HepG2 (cell line): ENCODE results near the gene VPS29. TPM values are rescaled to one million over a fixed set of nuclear protein-coding genes. Genes with fewer than 3 reads are reported as not detected.

Experiments used
- ATF4 ChIP-seq, 2 experiments: fragments of 450-650 bp in 1 of 2; sonication (generic) in 1 of 2; formaldehyde crosslinking; IDR thresholded peaks; 2 replicates each; pipeline versions ENCODE4 v1.5.0 to v1.8.0; 2020 to 2022; ENCODE audit warnings: mild to moderate bottlenecking in 1 of 2, missing genetic modification reagents in 1 of 2
- FOSL1 ChIP-seq: sonication (generic); formaldehyde crosslinking; IDR thresholded peaks from 2 replicates; pipeline ENCODE4 v1.9.0; 2021; ENCODE audit warnings: missing genetic modification reagents, borderline replicate concordance
- HOMEZ ChIP-seq: IDR thresholded peaks from 2 replicates; pipeline ENCODE4 v1.6.1; 2016; ENCODE audit warnings: low read depth
- HOXA7 ChIP-seq: sonication (generic); formaldehyde crosslinking; IDR thresholded peaks from 2 replicates; pipeline ENCODE4 v1.8.1; 2022; ENCODE audit warnings: mild to moderate bottlenecking, missing genetic modification reagents, moderate library complexity
- MZF1 ChIP-seq: sonication (generic); formaldehyde crosslinking; IDR thresholded peaks from 2 replicates; pipeline ENCODE4 v1.8.1; 2023; ENCODE audit warnings: mild to moderate bottlenecking, missing genetic modification reagents, borderline replicate concordance
- SMARCE1 ChIP-seq: fragments of 450-650 bp; IDR thresholded peaks from 2 replicates; pipeline ENCODE4 v1.6.1; 2017; ENCODE audit warnings: borderline replicate concordance
- TRAFD1 ChIP-seq: sonication (generic); formaldehyde crosslinking; IDR thresholded peaks from 2 replicates; pipeline ENCODE4 v1.5.1; 2020; ENCODE audit warnings: missing genetic modification reagents, mild to moderate bottlenecking, borderline replicate concordance
- ZNF101 ChIP-seq: sonication (generic); formaldehyde crosslinking; IDR thresholded peaks from 2 replicates; pipeline ENCODE4 v1.4.0; 2020; ENCODE audit warnings: mild to moderate bottlenecking, low read depth, missing genetic modification reagents, borderline replicate concordance
- ZNF142 ChIP-seq: sonication (generic); formaldehyde crosslinking; IDR thresholded peaks from 2 replicates; pipeline ENCODE4 v1.4.0; 2020; ENCODE audit warnings: missing genetic modification reagents
- ZNF367 ChIP-seq: sonication (generic); formaldehyde crosslinking; IDR thresholded peaks from 2 replicates; pipeline ENCODE4 v1.4.0; 2020; ENCODE audit warnings: missing genetic modification reagents, borderline replicate concordance
- polyA plus RNA-seq, 8 experiments: library from polyadenylated mRNA; depleted of rRNA in 3 of 8; stranded (reverse) in 7 of 8; unstranded in 1 of 8; fragments of >200 nt; fragmentation: Illumina TruSeq in 4 of 8; extraction: Trizol in 4 of 8; gene quantifications; 2 replicates each; pipeline versions ENCODE4 v1.2.1 to v1.2.3, GENCODE V29; 2011 to 2016; ENCODE audit warnings: low read depth in 4 of 8, missing spikeins in 1 of 8, mixed read lengths in 1 of 8; ENCODE audit not compliant: insufficient read depth in 1 of 8
- total RNA-seq, 5 experiments: library from RNA; depleted of rRNA; stranded (reverse); fragments of >200 nt; fragmentation: Illumina TruSeq; extraction: Trizol; gene quantifications; 2 replicates each; pipeline ENCODE4 v1.2.3, GENCODE V29; 2016; ENCODE audit warnings: low read depth in 1 of 5
- TF ChIP-seq, protein P1 (sequence below): sonication (generic); formaldehyde crosslinking; IDR thresholded peaks from 2 replicates; pipeline ENCODE4 v1.8.0; 2023; ENCODE audit warnings: mild to moderate bottlenecking, missing genetic modification reagents
- TF ChIP-seq, protein P2 (sequence below): sonication (generic); formaldehyde crosslinking; IDR thresholded peaks from 2 replicates; pipeline ENCODE4 v1.4.0; 2020; ENCODE audit warnings: missing genetic modification reagents

VPS29 gene
- total and polyA plus RNA-seq, 2 of the 13 experiments (the other 11 are each of a cell fraction or from before 2014, with no cell fraction given): 107 to 114 TPM

- peak; percentile 95 for TF ChIP-seq HOMEZ (CRISPR knock-in tag)
- peak; percentile 98 for TF ChIP-seq ZNF101
- TF ChIP-seq ATF4 (CRISPR knock-in tag; IDR thresholded peaks at IDR 0.05): peak in 1 of 2 experiments; percentile 86; a peak in 2 of 4 replicates
- no peak for TF ChIP-seq FOSL1
- TF ChIP-seq, protein P1, sequence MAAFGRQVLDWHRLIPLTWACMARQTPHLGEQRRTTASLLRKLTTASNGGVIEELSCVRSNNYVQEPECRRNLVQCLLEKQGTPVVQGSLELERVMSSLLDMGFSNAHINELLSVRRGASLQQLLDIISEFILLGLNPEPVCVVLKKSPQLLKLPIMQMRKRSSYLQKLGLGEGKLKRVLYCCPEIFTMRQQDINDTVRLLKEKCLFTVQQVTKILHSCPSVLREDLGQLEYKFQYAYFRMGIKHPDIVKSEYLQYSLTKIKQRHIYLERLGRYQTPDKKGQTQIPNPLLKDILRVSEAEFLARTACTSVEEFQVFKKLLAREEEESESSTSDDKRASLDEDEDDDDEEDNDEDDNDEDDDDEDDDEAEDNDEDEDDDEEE (CRISPR knock-in tag): peak; percentile 86
- TF ChIP-seq ZNF142 (CRISPR knock-in tag): 0 out of 2 replicates have a peak, but pooled peaks have one; percentile 80
- TF ChIP-seq MZF1 (CRISPR knock-in tag): no peak
- TF ChIP-seq, protein P2, sequence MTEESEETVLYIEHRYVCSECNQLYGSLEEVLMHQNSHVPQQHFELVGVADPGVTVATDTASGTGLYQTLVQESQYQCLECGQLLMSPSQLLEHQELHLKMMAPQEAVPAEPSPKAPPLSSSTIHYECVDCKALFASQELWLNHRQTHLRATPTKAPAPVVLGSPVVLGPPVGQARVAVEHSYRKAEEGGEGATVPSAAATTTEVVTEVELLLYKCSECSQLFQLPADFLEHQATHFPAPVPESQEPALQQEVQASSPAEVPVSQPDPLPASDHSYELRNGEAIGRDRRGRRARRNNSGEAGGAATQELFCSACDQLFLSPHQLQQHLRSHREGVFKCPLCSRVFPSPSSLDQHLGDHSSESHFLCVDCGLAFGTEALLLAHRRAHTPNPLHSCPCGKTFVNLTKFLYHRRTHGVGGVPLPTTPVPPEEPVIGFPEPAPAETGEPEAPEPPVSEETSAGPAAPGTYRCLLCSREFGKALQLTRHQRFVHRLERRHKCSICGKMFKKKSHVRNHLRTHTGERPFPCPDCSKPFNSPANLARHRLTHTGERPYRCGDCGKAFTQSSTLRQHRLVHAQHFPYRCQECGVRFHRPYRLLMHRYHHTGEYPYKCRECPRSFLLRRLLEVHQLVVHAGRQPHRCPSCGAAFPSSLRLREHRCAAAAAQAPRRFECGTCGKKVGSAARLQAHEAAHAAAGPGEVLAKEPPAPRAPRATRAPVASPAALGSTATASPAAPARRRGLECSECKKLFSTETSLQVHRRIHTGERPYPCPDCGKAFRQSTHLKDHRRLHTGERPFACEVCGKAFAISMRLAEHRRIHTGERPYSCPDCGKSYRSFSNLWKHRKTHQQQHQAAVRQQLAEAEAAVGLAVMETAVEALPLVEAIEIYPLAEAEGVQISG: peak; percentile 90
- TF ChIP-seq TRAFD1: 0 out of 2 replicates have a peak, but pooled peaks have one; percentile 54
- no peak for TF ChIP-seq SMARCE1
- TF ChIP-seq HOXA7: no peak
- TF ChIP-seq ZNF367: peak; percentile 54; the same call in 1 of the 2 replicates
Measured at GRCh38 chr12:110501752-110502738, at the start of gene VPS29, which contains the start of gene RAD9B (continued).
